ENCODE measurements around the gene AGPAT3.

AGPAT3 gene

DNA sequence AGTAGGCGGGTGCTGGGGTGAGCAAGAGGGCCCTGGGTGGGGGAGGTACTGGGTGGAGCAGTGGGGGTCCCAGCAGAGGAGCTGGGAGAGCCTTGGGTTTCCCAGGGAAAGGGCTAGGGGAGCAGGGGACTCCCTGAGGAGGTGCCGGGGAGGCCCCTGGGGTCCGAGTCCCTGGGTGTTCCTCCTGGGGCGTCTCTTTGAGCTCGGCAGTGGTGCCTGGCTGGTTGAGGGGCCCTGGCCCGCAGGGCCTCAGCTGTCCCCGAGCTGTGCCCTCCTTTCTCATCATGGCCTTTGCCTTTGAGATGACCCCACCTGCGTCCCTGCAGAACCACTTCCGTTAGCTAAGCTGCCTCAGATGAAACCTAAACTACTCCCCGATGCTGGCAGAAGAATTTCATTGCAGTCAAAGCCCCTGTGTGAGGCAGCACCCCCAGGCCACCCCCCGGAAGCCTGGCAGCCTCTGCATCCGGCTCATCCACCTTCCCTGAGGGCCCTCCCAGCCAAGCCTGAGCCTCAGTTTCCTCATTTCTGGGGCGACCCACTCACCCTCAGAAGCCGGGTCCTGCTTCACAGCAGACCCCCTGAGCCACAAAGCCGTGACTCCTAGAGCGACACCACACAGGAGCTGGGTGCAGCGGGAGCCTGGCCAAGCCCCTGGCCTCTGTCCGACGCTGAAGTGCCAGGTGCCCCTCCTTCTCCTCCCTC lies 103.5 kb downstream of the AGPAT3 start:
- H3K4me3 ChIP-seq (replicated peaks; ENCODE audit: low read depth, low read length), result no peak overlapping the region
- no peak for DNase-seq (ENCODE audit: extremely low read depth, low read depth)
- TF ChIP-seq, protein P1, sequence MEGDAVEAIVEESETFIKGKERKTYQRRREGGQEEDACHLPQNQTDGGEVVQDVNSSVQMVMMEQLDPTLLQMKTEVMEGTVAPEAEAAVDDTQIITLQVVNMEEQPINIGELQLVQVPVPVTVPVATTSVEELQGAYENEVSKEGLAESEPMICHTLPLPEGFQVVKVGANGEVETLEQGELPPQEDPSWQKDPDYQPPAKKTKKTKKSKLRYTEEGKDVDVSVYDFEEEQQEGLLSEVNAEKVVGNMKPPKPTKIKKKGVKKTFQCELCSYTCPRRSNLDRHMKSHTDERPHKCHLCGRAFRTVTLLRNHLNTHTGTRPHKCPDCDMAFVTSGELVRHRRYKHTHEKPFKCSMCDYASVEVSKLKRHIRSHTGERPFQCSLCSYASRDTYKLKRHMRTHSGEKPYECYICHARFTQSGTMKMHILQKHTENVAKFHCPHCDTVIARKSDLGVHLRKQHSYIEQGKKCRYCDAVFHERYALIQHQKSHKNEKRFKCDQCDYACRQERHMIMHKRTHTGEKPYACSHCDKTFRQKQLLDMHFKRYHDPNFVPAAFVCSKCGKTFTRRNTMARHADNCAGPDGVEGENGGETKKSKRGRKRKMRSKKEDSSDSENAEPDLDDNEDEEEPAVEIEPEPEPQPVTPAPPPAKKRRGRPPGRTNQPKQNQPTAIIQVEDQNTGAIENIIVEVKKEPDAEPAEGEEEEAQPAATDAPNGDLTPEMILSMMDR (IDR thresholded peaks at IDR 0.05; ENCODE audit: low read depth, low read length, missing control alignments), result no peak

DNA sequence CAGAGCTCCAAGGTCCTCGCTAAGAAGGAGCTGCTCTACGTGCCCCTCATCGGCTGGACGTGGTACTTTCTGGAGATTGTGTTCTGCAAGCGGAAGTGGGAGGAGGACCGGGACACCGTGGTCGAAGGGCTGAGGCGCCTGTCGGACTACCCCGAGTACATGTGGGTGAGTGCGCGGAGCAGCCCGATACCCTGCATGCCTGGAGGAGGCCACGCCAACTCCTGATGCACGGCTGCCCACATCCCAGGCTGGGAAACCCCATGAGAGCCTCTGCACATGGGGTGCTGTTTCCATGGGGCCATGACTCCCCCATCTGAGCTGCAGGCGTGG lies 104.1 kb downstream of the AGPAT3 start:
- no peak for DNase-seq (ENCODE audit: extremely low read depth, low read depth)
- no peak overlapping the region for H3K4me3 ChIP-seq (replicated peaks; ENCODE audit: low read depth, low read length)
- TF ChIP-seq, protein P1 (IDR thresholded peaks at IDR 0.05; ENCODE audit: low read depth, low read length, missing control alignments), result no peak

DNA sequence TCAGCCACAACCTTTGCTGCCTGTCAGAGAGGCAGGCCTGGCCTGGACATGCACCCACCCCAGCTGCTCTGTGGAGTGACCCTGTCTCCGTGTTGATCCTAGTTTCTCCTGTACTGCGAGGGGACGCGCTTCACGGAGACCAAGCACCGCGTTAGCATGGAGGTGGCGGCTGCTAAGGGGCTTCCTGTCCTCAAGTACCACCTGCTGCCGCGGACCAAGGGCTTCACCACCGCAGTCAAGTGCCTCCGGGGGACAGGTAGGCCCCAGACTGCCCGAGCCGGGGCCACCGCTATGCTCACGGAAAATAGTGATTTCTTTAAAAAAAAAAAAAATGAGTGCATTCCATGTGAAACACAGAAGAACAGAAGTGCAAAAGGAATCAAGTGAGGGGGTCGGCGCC lies 105.5 kb downstream of the AGPAT3 start:
- no peak overlapping the region for H3K4me3 ChIP-seq (replicated peaks; ENCODE audit: low read depth, low read length)
- TF ChIP-seq, protein P1 (IDR thresholded peaks at IDR 0.05; ENCODE audit: low read depth, low read length, missing control alignments), result no peak
- no peak for DNase-seq (ENCODE audit: extremely low read depth, low read depth)

DNA sequence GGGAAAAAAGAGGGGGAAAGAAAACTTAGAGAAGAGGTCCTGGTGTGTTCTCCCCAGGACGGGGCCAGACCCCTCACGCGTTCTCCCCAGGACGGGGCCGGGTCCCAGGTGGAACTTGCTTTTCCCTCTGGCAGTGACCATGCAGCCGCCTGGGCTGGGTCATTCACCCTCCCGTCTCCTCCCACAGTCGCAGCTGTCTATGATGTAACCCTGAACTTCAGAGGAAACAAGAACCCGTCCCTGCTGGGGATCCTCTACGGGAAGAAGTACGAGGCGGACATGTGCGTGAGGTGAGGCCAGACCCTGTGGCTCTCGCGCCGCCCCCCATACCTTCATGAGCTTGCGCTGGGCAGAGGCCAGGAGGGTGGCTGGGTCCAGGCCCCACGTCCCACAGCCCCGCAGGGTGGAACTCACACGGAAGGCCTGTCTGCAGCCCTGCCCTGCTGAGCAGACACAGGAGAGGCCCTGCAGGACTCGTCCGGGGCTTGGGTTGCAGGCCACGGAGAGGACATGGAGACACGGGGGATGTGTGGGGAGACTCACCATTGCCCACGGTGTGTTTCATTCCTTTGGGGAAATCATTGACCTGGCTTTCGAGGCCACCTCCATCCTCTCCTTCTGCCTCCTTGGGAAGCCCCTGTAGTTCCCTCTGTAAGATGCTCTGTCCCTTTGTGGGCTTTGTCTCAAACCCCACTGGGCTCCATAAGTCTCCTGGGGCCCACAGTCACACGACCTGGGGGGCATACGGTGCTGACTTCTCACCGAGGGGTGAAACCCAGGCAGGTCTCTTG lies 106.4 kb downstream of the AGPAT3 start:
- no peak for DNase-seq (ENCODE audit: extremely low read depth, low read depth)
- TF ChIP-seq, protein P1 (IDR thresholded peaks at IDR 0.05; ENCODE audit: low read depth, low read length, missing control alignments), result no peak
- H3K4me3 ChIP-seq (replicated peaks; ENCODE audit: low read depth, low read length), result no peak overlapping the region

DNA sequence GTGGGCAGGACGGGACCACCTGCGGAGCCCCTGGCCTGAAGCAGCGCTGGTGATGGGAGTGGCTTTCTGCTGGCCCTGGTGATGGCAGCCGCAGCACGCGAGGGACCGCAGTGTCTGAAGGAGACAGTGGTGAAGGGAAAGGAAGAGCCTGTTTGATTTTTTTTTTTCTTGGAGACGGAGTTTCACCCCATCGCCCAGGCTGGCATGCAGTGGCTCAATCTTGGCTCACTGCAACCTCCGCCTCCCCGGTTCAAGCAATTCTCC lies 106.9 kb downstream of the AGPAT3 start:
- no peak for DNase-seq (ENCODE audit: extremely low read depth, low read depth)
- no peak overlapping the region for H3K4me3 ChIP-seq (replicated peaks; ENCODE audit: low read depth, low read length)

DNA sequence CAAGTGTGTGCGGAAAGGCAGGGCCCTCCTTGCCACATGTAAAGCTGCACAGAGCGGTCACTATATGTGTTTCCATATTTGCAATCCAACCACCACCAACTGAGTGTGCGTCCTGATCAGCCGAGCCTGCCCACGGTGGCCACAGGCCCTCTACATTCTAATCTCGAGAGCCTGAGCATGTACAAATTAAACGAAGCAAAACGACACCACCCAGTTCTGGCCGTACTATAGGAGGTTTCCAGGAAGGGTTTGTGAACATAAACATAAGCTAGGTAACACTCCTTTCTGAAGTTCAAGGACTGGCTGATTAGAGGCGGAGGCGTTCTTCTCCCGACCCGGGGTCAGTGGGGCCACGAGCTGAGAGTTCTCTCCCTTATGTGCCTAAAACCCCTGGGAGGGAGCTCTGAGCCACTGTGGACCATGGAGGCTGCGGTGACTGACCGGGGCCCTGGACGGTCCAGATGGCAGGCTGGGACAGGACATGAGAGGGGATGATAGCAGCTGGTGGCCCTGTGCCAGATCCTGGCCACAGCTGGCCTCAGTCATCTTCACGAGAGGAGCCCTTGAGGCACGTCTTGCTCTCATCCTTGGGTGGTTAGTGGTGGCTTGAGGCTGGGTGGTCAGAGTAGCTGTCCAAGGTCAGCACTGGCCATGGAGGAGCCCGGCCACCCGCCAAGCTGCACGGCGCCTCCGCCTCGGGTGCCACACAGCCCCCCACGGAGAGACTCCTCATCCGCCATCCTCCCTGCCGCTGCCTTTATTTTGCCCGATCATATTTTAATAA lies 108.0 kb downstream of the AGPAT3 start:
- DNase-seq (ENCODE audit: extremely low read depth, low read depth), result no peak
- TF ChIP-seq, protein P1 (IDR thresholded peaks at IDR 0.05; ENCODE audit: low read depth, low read length, missing control alignments), result no peak
- no peak overlapping the region for H3K4me3 ChIP-seq (replicated peaks; ENCODE audit: low read depth, low read length)

More for the DNA sequence above, 106.9 kb downstream of the AGPAT3 start:
- TF ChIP-seq, protein P1 (IDR thresholded peaks at IDR 0.05; ENCODE audit: low read depth, low read length, missing control alignments), result no peak

Measured in HFF-Myc (cell line).